GM21576 (cell line): ENCODE measurements around the gene ZBTB17.
A peak's percentile ranks its signal among the peaks of the same experiment; 100 is the strongest.

Experiments
- ATAC-seq: cut with Tn5 transposase; IDR thresholded peaks from one replicate; pipeline ENCODE4 v1.9.1; 2021; ENCODE audit warnings: mild to moderate bottlenecking, moderate library complexity; ENCODE audit not compliant: unreplicated experiment

The ZBTB17 gene

DNA sequence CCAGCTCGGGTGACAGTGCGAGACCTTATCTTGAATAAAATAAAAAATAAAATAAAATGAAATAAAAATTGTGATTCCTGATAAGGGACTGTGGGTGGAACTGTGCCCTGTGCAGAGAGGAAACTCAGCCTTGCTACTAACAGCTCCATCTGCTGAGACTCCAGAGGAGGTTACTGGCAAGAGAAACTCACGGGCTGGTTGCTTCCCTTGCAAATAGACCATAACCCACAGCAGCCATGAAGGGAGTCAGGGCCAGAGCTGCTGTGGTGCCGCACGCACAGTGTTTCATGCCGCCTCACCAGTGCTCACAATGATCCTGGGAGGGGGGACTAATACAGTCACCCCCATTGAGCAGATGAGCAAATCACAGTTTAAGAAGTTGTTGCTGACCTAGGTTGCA is 13.7 kb downstream of the ZBTB17 start:
- ATAC-seq, result no peak

DNA sequence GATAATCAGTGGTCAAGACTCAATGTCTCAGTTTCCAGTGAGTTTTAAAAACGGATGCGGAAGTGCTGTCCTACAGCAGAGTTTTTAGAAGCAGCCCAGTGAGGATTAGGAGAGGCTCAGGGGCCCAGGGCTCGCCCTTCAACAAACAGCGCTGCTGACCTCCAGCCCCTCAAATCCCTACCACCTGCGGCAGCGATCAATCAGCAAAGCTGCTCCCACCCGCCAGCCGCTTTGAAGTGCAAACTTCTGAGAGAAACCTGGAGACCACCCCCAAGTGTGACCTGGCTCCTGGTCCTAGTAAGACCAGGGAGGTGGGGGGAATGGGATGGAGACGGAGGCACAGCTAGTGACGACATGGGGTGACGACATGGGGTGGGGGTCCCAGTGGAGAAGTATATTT is 14.4 kb downstream of the ZBTB17 start:
- no peak for ATAC-seq

DNA sequence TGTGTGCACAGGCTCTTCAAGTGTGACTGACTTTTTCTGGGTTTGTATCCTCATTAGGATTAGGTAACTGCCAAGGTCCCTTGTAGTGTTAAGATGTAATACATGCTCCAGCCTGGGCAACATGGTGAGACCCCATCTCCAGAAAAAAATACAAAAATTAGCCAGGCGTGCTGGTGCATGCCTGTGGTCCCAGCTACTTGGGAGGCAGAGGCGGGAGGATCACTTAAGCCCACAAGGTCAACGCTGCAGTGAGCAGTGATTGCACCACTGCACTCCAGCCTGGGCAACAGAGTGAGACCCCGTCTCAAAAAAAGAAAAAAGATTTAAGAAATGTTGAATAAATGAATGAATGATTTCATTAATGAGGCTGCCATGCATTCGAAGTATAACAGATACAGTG is 15.1 kb downstream of the ZBTB17 start:
- no peak for ATAC-seq

DNA sequence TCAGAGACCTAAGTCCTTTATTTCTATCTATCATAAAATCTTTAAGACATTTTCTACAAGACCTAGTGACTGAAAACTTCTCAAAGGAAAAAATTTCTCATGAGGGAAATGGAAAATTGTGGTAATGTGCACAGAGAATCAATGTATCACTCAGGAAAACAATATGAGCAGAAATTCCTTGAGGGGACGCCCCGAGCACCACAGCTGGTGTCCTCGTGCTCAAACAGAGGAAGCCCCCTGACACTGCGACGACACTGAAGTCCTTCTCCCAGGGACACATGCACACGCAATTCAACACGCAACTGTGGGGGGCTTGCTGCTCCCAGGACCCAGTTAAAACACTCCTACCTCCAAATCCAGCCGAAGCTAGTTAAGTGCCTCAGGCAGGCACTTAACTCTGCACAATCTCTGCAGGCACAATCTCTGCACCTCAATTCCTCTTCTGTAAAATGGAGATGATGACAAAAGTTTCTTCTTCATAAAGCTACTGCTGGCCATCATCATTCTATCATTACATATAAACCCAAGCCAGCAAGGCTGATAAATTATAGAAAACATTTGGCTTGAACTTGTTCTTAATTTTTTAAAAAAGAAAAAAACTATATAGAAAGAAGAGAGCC is 16.0 kb downstream of the ZBTB17 start:
- ATAC-seq, result no peak

DNA sequence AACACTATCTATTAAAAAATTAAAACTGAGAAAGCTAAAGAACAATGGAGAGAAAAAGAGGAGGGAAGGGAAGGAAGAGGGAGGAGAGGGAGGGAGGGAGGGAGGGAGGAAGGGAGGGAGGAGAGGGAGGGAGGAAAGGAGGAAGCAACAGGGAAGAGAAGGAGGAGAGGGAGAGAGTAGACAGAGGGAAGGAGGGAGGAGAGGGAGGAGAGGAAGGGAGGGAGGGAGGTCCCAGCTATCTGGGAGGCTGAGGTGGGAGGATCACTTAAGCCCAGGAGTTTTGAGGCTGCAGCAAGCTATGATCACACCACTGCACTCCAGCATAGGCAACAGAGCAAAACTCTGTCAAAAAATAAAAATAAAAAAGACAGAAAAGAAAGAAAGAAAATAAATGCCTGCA is 16.5 kb downstream of the ZBTB17 start:
- no peak for ATAC-seq

DNA sequence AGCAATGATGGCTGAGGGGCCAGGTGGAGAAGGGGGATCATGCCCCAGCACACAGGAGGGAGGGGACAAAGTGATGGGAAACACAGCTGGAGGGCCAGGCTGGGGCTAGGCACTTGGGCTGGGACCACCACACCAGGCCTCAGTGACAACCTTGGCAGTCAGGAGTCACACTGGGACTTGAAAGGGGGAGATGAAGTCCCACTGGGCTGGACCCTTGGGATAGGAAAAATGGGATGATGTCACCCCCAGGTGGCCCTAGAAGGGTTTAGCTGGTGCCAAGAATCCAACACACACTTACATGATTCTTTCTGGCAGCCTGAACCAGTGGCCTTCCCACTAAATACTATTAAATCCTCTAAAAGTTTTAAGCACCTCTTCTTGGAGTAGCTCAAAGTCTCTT is 17.1 kb downstream of the ZBTB17 start:
- no peak for ATAC-seq

DNA sequence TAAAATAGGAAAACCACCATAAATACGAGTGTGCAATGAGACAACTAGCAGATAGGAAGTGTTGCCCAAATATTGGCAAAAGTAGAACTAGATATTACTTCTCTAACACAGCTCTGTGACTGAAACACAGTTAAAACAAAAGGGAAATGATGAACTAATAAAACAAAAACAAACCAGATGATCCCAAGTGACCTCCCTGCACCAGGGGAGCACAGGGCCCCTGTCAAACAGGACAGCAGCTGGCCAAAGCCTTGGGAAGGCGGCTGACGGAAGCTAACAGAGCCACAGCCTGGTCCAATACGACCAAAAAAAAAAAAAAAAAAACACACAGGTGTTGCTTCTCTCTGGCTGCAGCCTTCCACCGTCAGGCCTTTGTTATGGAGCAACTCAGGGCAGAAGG is 17.8 kb downstream of the ZBTB17 start:
- ATAC-seq, result no peak

DNA sequence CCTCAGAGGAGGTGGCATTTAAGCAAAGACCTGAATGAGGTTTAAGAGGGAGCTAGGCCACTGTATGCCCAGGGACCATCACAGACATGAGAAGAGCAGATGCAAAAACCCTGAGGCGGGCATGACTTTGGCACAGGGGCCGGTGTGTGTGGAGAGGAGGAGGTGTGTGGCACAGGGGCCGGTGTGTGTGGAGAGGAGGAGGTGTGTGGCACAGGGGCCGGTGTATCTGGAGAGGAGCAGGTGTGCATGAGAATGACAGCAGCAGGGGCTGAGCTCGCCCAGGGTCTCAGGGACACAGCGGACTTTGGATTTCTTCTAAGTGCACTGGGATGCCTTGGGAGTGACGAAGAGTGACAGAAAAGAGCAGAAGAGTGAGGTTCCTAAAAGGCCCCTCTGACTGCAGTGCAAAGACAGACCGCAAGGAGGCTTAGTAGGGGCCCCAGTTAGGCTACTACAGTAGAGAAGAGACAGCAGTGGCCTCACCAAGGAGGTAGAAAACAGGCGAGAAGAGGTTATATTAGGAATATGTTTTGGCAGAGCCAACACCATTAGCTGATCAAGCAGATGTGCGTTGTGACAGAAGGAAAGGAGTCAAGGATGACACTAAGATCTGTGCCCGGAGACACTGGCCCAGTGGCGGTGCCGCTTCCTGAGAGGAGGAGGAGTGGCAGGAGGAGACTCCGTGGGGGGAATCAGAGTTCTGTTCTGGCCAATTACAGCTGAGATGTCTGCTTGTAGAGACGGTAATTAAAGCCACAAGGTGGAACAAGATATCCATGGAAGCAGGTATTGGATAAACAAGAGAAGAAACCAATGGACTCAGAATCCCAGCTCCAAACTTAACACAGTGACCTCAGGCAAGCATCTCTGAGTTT is 18.4 kb downstream of the ZBTB17 start:
- ATAC-seq, result no peak

DNA sequence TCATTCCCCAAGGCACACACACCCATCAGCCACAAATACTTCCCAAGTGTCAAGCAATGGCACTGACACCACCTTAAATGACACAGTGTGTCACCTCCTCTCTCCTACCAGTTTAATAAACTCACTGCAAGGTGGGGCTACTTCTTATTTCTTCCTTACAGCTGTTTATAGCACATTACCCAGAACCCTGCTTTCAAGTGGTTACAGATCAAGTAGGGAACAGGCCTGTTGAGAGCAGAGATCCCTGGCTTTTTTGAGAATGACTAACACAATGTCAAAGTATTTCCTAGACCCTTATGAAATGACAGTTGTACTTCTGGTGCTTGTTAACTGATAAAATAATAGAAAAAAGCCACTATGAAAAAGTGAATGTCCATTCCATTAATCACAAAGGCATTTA is 19.8 kb downstream of the ZBTB17 start:
- ATAC-seq, result no peak

DNA sequence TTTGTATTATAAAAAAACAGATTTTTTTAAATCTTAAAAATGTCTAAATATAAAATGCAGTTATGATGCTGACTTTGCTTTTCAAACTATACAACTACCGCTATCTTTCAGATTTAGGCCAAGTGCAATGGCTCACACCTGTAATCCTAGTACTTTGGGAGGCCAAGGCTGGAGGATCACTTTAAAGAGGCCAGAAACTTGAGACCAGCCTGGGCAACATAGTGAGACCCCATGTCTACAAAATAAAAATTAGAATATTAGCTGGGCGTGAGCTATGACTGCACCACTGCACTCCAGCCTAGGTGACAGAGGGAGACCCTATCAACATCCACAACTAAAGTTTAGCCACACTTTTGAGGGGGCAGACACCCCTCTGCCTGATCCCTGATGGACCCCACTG is 20.3 kb downstream of the ZBTB17 start:
- ATAC-seq, result no peak

DNA sequence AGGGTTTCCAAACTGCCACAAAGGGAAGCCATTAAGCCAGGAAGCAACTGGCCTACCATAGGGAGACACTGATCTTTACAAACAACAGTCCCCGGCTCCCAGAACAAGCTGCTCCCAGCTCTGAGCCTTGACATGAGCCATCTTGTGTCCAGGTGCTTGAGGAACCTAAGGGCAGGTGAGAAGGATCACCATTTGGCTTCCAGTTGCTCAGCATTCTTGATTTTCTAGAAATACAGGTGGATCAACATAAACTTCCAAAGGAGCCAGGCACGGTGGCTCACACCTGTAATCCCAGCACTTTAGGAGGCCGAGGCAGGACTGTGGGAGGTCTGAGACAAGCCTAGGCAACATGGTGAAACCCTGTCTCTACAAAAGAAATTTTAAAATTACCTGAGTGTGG is 21.6 kb downstream of the ZBTB17 start:
- ATAC-seq, result no peak

DNA sequence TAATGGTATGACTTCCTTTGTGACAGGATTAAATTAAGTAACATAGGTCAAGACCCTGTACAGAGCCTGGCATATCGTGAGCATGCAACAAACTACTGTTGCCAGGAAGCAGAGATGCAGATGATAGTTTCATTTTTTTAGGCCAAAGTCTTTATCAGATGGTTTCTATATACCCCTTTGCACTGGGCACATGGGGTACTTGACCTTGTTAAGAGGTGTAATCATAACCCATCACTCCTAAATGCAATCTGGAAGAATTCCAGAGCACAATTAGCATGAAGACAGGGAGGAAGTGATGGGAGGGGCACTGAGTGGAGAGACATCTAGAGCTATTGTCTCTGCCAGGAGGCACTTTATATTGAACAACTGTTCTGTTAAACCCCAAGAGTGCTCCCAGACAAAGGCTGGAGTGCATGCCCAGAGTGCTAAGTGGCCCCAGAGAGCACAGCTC is 22.1 kb downstream of the ZBTB17 start:
- ATAC-seq, result no peak

DNA sequence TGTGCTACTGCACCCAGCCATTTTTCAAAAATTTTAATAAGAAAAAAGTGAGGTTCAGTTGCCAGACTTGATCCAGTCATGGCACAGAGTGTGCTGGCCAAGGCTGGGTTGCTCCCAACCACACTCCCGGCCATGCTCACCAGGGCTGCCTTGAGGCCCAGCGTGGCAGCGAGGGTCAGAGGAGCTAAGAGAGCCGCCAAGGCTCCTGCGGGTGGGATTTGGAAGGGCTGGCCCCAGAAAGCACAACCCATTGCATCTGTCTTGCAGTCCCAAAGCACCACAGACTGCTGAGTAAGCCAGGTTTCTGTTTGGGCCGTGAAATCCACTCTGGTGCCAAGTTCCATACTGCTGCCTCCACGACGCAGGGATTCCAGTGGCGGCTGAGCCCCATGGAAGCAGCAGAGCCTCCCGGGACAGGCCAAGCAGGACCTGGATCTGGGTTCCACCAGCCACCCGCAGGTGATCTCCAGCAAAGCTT is 22.6 kb downstream of the ZBTB17 start:
- ATAC-seq, result no peak

DNA sequence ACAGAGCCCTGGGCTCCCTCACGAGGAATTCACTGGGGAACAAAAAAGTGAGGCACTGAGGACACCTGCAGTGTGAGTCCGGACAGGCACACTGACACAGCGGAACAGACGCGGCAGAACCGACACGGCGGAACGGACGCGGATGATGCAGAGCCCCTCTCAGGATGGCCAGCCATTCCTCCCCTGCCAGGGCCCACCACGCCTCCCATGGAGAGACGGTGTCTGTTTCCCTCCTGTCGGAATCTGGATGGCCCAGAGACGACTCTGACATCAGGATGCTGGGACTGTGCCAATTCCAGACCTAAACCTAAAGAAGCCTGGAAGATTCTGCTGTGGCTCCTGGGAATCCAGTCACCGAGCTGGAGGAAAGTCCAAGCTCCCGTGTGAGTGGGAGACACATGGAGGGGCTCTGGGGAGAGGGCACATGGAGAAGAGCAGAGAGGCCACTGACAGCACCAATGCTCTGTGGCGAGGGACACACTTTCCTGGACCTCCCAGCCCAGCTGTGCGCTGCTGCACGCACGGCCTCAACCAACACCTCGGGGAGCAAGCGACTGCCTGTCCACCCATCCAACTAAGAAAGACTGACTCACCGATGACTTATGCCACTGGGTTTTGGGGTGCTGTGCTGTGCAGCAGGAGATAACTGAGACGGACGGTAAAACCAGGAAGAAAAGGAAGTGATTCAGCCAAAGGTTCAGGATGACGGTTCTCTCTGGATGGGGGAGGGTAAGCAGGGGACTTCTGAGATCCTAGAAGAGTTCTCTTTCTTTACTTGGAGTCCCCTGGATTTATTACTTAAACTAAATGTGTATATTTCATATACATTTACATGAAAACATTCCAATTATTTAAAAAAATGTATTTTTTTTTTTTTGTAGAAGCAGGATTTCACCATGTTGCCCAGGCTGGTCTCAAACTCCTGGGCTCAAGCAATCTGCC is 23.3 kb downstream of the ZBTB17 start:
- no peak for ATAC-seq

DNA sequence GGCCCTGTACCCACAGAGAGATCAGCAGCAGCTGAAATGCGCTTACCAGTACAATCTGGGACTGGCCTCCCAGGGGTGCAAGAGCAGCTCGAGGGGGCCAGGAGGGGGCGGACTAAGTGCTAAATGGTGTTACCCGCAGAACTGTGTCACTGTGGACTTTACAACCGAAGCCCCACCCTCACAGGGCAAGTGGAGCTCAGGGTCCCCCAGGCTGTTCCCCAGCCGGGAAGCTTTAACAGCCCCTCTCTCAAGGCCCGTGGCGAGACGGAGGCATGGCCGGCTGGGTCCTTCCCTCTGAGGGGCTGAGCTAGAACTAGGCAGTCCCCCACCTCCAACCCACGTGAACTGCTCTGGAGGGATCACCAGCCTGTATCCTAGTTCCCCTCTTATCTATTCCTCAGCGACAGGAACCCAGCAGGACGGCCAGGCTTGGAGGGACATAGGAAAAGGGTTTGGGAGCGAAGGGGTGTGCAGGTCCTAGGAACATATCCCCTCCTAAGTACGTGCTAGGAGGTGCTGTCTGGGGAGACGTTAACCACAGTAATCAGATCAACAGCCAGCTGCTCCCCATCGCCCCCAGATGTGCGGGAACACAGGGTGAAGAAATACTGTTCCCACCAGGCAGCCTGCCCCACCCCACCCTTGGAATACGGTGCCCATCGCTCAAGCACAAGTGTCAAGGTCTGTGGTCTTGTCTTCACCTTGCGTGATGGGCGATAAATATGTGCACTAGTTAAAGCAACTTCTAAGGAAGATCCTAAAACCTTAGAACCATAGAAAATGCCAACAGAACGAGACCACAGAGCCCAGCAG is 24.4 kb downstream of the ZBTB17 start:
- ATAC-seq, result no peak

DNA sequence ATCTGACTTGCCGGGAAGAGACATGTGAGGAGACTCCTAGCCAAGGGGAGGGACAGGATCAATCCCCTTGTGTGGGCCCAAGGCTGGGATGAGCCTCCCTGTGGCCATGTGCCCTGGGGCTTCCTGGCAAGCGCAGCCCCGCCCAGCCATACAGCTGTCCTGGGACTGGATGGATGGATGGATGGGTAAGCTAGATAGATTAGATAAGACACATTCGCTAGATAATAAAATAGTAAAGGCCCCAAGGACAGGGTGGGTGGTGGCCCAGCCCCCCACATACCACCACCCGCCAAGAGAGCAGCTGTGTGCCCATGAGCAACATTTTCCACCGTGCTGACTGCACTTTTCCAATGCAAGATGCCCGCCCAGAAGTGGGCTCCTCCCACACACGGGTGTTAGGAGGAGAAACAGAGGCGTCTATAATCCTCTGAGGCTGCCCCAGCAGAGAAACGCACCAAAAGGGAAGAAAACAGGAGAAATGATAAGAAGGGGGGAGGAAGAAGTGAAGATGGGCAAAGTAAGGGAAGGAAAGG is 25.1 kb downstream of the ZBTB17 start:
- no peak for ATAC-seq

DNA sequence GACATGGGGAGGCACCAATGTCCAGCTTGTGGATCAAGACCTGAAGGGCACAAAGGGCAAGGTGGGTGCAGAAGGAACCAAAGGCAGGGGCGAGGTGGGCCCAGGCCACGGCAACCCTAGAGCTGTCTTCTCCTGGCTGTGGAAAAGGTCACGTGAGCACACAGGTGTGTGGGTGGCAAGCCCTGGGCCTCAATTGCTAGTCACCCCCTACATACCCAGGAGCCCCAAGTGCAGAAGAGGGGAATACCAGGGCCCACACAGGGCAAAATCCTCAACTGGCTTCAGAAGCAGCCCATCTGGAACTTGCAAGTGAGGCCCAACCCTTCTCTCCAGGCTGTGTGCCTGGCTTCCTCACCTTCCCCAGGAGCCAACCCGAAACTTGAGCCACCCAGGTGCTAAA is 25.6 kb downstream of the ZBTB17 start:
- no peak for ATAC-seq

DNA sequence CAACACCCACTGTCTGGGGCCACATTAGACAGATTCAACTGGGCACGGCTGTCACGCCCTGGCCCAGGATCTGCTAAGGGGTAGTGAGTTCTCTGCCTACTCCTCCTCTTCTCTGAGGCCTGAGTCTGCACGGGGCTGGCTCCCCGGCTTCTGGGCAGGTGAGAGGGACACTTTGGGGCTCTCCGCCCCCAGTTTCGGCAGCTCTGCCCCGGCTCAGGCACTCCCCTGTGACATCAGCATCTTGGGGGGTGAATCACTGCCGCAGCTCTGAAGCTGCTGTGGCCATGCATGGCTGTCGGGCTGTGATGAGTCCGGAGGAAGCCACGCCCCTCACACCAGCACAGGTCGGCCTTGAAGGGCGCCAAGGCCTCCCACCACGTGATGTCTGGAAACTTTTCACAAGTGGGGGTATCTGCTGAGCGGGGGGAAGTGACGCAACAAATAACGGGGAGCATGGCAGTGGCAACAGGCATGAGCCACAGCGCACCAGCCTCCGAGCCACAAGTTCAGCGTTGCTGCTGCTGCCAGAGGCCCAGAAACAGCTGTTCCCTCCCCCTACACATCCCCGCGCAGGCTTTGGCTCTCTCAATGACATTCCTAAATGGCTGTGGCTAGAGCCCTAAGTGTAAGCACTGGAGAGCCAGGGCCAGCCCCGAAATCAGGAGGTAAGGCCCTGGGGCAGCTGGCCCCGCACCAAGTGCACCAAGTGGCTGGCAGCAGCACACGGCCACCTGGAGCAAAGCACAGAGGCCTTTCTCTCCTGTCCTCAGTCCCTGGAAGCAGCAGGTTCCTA is 26.3 kb downstream of the ZBTB17 start:
- peak; percentile 63 for ATAC-seq
